ENCODE data around the gene PDLIM1.

DNA sequence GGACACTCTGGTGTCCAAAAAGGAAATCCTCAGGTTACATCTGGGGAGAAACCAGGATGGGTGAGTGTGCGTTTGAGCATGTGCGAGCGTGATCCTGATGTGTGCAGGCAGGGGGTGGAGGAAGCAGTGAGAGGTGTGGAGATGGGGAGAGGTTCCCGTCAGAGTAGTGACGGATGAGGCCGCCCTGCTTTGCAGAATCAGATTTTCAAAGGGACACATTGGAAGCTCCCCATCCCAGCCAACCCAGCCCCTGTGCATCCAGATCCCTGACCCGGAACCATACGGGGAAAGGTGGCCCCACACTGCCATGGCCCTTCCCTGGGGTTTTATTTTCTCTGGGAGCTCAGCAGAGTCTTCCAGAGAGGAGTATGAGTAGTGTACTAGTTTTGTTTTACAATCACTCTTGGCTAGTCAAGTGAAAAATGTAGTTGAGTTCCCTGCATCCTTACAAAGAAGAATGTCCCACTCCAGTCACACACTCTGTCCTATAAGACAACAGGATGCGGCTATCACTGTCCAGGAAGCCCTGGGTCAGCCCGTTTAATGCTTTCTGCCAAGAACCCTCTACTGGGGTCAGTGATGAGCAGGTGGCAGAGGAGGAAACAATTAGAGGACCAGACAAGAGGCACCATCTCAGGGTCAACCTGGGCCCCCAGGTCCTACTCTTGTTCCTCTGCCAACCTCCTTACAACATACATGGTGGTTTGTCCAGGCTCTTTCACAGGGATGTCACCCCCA lies 46.8 kb upstream of the PDLIM1 start:
- TF ChIP-seq HDAC6 (IDR thresholded peaks at IDR 0.05; ENCODE audit: unreplicated experiment) (no peak), MXI1 (IDR thresholded peaks at IDR 0.05; ENCODE audit: low read depth, low read length) (no peak), LARP7 (IDR thresholded peaks at IDR 0.05) (no peak), ESRRA (IDR thresholded peaks at IDR 0.05; ENCODE audit: low read length) (no peak), CEBPB (IDR thresholded peaks at IDR 0.05; ENCODE audit: borderline replicate concordance in 1 of 2, low read depth in 2 of 2, low read length in 2 of 2) (no peak), SMAD5 (IDR thresholded peaks at IDR 0.05; ENCODE audit: low read depth) (no peak)
- TF ChIP-seq, protein P1, sequence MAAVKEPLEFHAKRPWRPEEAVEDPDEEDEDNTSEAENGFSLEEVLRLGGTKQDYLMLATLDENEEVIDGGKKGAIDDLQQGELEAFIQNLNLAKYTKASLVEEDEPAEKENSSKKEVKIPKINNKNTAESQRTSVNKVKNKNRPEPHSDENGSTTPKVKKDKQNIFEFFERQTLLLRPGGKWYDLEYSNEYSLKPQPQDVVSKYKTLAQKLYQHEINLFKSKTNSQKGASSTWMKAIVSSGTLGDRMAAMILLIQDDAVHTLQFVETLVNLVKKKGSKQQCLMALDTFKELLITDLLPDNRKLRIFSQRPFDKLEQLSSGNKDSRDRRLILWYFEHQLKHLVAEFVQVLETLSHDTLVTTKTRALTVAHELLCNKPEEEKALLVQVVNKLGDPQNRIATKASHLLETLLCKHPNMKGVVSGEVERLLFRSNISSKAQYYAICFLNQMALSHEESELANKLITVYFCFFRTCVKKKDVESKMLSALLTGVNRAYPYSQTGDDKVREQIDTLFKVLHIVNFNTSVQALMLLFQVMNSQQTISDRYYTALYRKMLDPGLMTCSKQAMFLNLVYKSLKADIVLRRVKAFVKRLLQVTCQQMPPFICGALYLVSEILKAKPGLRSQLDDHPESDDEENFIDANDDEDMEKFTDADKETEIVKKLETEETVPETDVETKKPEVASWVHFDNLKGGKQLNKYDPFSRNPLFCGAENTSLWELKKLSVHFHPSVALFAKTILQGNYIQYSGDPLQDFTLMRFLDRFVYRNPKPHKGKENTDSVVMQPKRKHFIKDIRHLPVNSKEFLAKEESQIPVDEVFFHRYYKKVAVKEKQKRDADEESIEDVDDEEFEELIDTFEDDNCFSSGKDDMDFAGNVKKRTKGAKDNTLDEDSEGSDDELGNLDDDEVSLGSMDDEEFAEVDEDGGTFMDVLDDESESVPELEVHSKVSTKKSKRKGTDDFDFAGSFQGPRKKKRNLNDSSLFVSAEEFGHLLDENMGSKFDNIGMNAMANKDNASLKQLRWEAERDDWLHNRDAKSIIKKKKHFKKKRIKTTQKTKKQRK (IDR thresholded peaks at IDR 0.05; ENCODE audit: low read depth, low read length): no peak

Measured in GM12878 (cell line).